Hematopoietic multipotent progenitor cell treated with erythropoietin and hydrocortisone succinate and interleukin-3 and kit ligand, for 15 days (in vitro differentiated cells): ENCODE results near the gene SLC39A5.

ENCODE experiments used
- DNase-seq: peaks from one replicate; pipeline ENCODE4 v3.0.0-alpha.2; 2015; ENCODE audit warnings: low spot score

Gene SLC39A5

GRCh38 chr12:56216461-56216860 is 13.4 kb upstream of the SLC39A5 start:
- DNase-seq, result no peak

GRCh38 chr12:56219840-56220239 is 10.0 kb upstream of the SLC39A5 start:
- no peak for DNase-seq

GRCh38 chr12:56220611-56221231 is 9.1 kb upstream of the SLC39A5 start:
- peak; percentile 21 for DNase-seq

- DNase-seq, result peak; percentile 21
Observed at GRCh38 chr12:56221232-56221756, 8.6 kb upstream of the SLC39A5 start.

- peak; percentile 96 for DNase-seq
Observed at GRCh38 chr12:56221757-56222530, 7.9 kb upstream of the SLC39A5 start, which contains the start of gene RNF41. TSS of gene RNF41 (minus strand) at chr12:56221922. CDS start at chr12:56214047, 7,875 bp downstream.

- DNase-seq, result no peak
Observed at GRCh38 chr12:56222531-56222895, 7.3 kb upstream of the SLC39A5 start.

GRCh38 chr12:56223571-56224101 is 6.2 kb upstream of the SLC39A5 start:
- DNase-seq, result no peak

- DNase-seq, result peak; percentile 94
Observed at GRCh38 chr12:56224102-56224701, 5.6 kb upstream of the SLC39A5 start, which contains the start of gene NABP2. TSS of gene NABP2 (plus strand) at chr12:56224342. CDS start at chr12:56224857, 515 bp downstream.

- no peak for DNase-seq
Observed at GRCh38 chr12:56224954-56225353, 4.9 kb upstream of the SLC39A5 start.

- no peak for DNase-seq
Observed at GRCh38 chr12:56229082-56229481, 769 bp upstream of the SLC39A5 start.

GRCh38 chr12:56230432-56231183 is 757 bp downstream of the SLC39A5 start:
- DNase-seq, result no peak

- DNase-seq, result no peak
Observed at GRCh38 chr12:56231184-56231582, 1.3 kb downstream of the SLC39A5 start.

- no peak for DNase-seq
Observed at GRCh38 chr12:56234746-56235436, 5.0 kb downstream of the SLC39A5 start.

- DNase-seq, result no peak
Observed at GRCh38 chr12:56236091-56236490, 6.2 kb downstream of the SLC39A5 start.

- no peak for DNase-seq
Observed at GRCh38 chr12:56236985-56237384, 7.1 kb downstream of the SLC39A5 start.

GRCh38 chr12:56237552-56237951 is 7.7 kb downstream of the SLC39A5 start:
- DNase-seq, result no peak

GRCh38 chr12:56241424-56242303 is 11.8 kb downstream of the SLC39A5 start:
- no peak for DNase-seq

GRCh38 chr12:56242986-56243385 is 13.1 kb downstream of the SLC39A5 start:
- no peak for DNase-seq

GRCh38 chr12:56243731-56244181 is 13.9 kb downstream of the SLC39A5 start:
- DNase-seq, result peak; percentile 88

- no peak for DNase-seq
Observed at GRCh38 chr12:56244494-56244893, 14.6 kb downstream of the SLC39A5 start.
